ENCODE results near the gene ANXA2.

Gene ANXA2

GRCh38 chr15:60347480-60348049 is 50.2 kb downstream of the ANXA2 start:
- DNase-seq (ENCODE audit: low read depth): no peak
- no peak for TF ChIP-seq MAX (IDR thresholded peaks at IDR 0.05; ENCODE audit: low read depth, low read length)
- TF ChIP-seq MYC (IDR thresholded peaks at IDR 0.05; ENCODE audit: low read depth, low read length): no peak
- no peak for TF ChIP-seq POLR2A (IDR thresholded peaks at IDR 0.05; ENCODE audit: extremely low read depth, insufficient read length)
- TF ChIP-seq CTCF (IDR thresholded peaks at IDR 0.05; ENCODE audit: low read depth, low read length): no peak
- no peak overlapping the region for H3K4me3 ChIP-seq (ENCODE audit: low read depth, low read length)

GRCh38 chr15:60346653-60347052 is 51.1 kb downstream of the ANXA2 start:
- DNase-seq (ENCODE audit: low read depth): no peak
- TF ChIP-seq POLR2A (IDR thresholded peaks at IDR 0.05; ENCODE audit: extremely low read depth, insufficient read length) (no peak), CTCF (IDR thresholded peaks at IDR 0.05; ENCODE audit: low read depth, low read length) (no peak), MYC (IDR thresholded peaks at IDR 0.05; ENCODE audit: low read depth, low read length) (no peak), MAX (IDR thresholded peaks at IDR 0.05; ENCODE audit: low read depth, low read length) (no peak)
- H3K4me3 ChIP-seq (ENCODE audit: low read depth, low read length): no peak overlapping the region

- no peak for DNase-seq (ENCODE audit: low read depth)
- TF ChIP-seq CTCF (IDR thresholded peaks at IDR 0.05; ENCODE audit: low read depth, low read length): no peak
- TF ChIP-seq MAX (IDR thresholded peaks at IDR 0.05; ENCODE audit: low read depth, low read length): no peak
- no peak for TF ChIP-seq MYC (IDR thresholded peaks at IDR 0.05; ENCODE audit: low read depth, low read length)
- TF ChIP-seq POLR2A (IDR thresholded peaks at IDR 0.05; ENCODE audit: extremely low read depth, insufficient read length): no peak
- no peak overlapping the region for H3K4me3 ChIP-seq (ENCODE audit: low read depth, low read length)
These were observed 51.7 kb downstream of the ANXA2 start for GRCh38 chr15:60346077-60346476.

GRCh38 chr15:60345598-60345997 is 52.2 kb downstream of the ANXA2 start:
- no peak overlapping the region for H3K4me3 ChIP-seq (ENCODE audit: low read depth, low read length)
- DNase-seq (ENCODE audit: low read depth): no peak
- TF ChIP-seq MYC (IDR thresholded peaks at IDR 0.05; ENCODE audit: low read depth, low read length) (no peak), POLR2A (IDR thresholded peaks at IDR 0.05; ENCODE audit: extremely low read depth, insufficient read length) (no peak), MAX (IDR thresholded peaks at IDR 0.05; ENCODE audit: low read depth, low read length) (no peak), CTCF (IDR thresholded peaks at IDR 0.05; ENCODE audit: low read depth, low read length) (no peak)

GRCh38 chr15:60344987-60345386 is 52.8 kb downstream of the ANXA2 start:
- TF ChIP-seq CTCF (IDR thresholded peaks at IDR 0.05; ENCODE audit: low read depth, low read length) (no peak), MAX (IDR thresholded peaks at IDR 0.05; ENCODE audit: low read depth, low read length) (no peak)
- DNase-seq (ENCODE audit: low read depth): no peak
- no peak overlapping the region for H3K4me3 ChIP-seq (ENCODE audit: low read depth, low read length)

- H3K4me3 ChIP-seq (ENCODE audit: low read depth, low read length): no peak overlapping the region
- no peak for DNase-seq (ENCODE audit: low read depth)
- no peak for TF ChIP-seq MAX (IDR thresholded peaks at IDR 0.05; ENCODE audit: low read depth, low read length)
- TF ChIP-seq MYC (IDR thresholded peaks at IDR 0.05; ENCODE audit: low read depth, low read length): no peak
- TF ChIP-seq CTCF (IDR thresholded peaks at IDR 0.05; ENCODE audit: low read depth, low read length): no peak
- TF ChIP-seq POLR2A (IDR thresholded peaks at IDR 0.05; ENCODE audit: extremely low read depth, insufficient read length): no peak
These were observed 53.3 kb downstream of the ANXA2 start for GRCh38 chr15:60344461-60344860.
